Activated CD4-positive, alpha-beta T cell treated with anti-CD3 and anti-CD28 coated beads for 48 hours (primary cell): ENCODE measurements around the gene GRAMD1B.
"Not testable (repeated sequence)": the region's sequence is repeated elsewhere in the genome, so short reads cannot be mapped to it uniquely, and the experiment has no call there.

Experiments used
- DNase-seq: peaks from one replicate; pipeline ENCODE4 v3.0.0-alpha.2; 2020

Gene GRAMD1B

GRCh38 chr11:123448823-123449222, 18.8 kb downstream of the GRAMD1B start:
- DNase-seq = no peak

- DNase-seq = no peak
These were observed 19.4 kb downstream of the GRAMD1B start for GRCh38 chr11:123449436-123449835.

DNA sequence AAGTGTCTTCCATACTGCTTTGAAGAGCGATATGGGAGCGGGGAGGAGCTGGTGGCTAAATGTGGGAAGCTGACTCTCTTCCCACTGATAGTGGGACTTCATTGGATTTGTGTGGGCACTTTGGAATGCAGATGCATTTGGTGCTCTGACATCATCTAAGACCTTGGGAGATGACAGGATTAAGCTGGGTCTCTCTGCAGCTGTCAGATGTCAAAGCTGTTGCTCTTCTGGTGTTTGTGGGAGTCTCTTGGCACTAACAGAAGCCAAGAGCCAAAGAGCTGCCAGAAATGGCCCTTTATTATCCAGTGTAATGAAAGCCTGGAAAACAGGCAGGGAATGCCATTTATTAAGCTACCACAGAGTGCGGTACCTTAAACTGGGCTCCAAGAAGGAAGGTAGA, 20.6 kb downstream of the GRAMD1B start:
- no peak for DNase-seq

- DNase-seq = no peak
These were observed 21.2 kb downstream of the GRAMD1B start for GRCh38 chr11:123451183-123451781.

DNA sequence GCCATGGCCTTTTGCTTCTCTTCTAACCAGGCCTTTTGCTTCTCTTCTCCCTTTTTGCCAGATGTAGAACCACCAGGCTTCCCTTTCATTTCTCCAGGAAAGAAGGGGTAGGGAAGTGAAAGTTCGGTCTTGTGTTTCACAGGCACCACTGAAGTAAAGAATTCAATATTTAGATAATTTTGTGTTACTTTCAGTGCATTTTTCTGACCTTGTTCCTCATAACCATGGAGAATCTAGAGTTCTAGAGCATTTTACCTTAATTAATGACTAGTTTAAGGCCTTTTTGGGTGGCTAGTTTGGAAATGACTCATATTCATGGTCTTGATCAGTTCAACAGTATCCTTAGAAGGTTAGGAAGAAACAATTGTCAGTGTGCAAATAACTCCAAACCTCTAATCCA, 22.7 kb downstream of the GRAMD1B start:
- no peak for DNase-seq

- DNase-seq = peak; percentile 84
These were observed 24.1 kb downstream of the GRAMD1B start for GRCh38 chr11:123454060-123454651.

- DNase-seq = no peak
These were observed 24.7 kb downstream of the GRAMD1B start for GRCh38 chr11:123454796-123455195.

GRCh38 chr11:123456448-123456847, 26.4 kb downstream of the GRAMD1B start:
- not testable (repeated sequence) for DNase-seq

DNA sequence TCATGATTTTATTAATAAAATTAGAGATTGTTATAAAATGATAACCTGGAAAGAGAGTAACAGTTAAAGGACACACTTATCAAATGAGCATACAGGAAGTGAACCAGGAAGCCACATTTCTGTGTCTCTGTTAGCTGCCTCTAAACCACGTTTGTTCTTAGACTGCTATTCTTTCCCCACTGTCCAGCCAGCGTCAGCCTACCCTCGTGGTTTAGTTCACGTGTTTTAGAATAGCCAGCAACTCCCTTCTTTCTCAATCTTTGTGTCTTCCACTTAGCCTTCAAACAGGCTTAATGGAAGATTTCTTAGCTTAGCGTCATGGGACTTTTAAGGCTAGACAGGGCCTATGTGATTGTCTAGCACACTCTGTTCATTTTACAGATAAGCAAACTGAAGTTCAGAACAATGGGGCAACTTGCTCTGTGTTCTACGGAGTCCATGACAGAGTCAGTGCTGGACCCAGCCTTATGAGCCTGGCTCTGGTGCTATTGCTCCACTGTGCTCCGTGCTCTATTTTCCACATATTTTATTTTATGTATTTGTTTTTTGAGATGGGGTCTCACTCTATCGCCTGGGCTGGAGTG, 27.2 kb downstream of the GRAMD1B start:
- no peak for DNase-seq

- DNase-seq = no peak
These were observed 28.4 kb downstream of the GRAMD1B start for GRCh38 chr11:123458501-123458900.

GRCh38 chr11:123460012-123460700, 30.1 kb downstream of the GRAMD1B start:
- DNase-seq = no peak

DNA sequence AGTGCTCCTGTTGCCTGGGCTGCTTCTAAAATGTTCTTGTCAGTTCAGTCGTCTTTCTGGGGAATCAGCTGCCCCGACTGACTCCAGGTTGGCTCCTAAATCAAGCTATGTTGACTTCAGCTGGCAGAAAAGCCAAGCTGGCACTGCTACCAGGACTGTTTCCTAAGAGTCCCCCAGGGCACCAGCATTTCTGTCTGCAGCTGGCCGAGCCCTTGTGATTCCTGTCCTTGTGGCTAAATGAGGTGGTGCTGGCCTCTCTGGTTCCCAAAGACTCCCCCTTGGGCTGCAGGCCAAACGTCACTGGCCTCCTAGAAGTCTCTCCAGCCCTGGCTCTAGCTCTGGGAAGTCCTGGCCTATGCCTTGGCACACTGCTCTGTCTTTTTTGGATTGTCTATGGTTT, 31.1 kb downstream of the GRAMD1B start:
- no peak for DNase-seq

DNA sequence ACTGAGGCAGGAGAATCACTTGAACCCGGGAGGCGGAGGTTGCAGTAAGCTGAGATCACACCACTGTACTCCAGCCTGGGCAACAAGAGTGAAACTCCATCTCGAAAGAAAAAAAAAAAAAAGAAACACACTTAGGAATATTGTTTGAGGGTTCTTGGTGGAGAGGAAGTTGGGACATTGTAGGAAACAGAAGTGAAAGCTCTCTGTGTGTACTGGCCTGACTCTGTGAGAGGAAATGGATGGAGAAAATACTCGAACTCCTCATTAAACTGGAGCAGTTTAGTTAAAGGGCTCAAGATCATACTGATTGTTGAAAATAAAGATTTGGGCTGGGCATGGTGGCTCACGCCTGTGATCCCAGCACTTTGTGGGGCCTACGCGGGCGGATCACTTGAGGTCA, 35.6 kb downstream of the GRAMD1B start:
- DNase-seq = not testable (repeated sequence)

DNA sequence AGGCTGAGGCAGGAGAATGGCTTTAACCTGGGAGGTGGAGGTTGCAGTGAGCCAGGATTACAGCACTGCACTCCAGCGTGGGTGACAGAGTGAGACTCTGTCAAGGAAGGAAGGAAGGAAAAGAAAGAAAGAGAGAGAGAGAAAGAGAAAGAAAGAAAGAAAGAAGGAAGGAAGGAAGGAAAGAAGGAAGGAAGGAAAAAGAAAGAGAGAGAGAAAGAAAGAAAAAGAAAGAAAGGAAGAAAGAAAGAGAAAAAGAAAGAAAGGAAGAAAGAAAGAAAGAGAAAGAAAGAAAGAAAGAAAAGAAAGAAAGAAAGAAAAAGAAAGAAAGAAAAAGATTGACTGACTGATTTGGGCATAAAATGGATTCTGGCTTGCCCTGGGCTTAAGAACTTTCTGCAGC, 36.1 kb downstream of the GRAMD1B start:
- DNase-seq = not testable (repeated sequence)

DNA sequence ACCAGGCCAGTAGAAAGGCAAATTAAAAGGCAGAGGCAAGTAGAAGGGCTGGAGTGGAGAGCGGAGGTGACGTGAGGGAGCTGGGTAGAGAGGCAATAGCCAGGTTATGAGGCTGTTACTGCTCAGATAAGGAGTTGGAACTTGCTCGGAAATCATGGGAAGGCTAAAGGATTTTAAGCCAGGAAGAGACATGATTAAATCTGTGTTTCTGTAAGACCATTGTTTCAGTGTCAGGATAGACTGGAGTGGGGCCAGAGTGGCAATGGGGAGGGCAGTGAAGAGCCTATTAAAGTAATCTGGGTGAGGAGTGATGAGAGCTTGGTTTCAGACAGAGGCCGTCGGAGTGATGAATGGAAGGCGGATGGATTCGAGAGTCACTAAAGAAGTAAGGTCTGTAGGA, 39.0 kb downstream of the GRAMD1B start:
- DNase-seq = no peak

DNA sequence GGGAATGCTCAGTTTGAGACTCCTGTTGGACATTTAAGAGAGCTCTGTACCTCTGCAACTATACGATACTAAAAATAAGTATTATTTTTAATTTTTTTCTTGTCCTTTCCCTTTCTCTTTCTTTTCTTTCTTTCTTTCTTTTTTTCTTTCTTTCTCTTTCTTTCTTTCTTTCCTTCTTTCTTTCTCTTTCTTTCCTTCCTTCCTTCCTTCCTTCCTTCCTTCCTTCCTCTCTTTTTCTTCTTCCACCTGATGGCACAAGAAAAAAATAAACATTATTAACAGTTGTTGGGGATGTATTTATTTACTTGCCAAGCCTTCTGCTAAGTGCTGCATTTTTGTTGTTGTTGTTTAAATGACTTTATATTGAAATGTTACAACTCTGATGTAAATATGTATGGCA, 39.5 kb downstream of the GRAMD1B start:
- no peak for DNase-seq

DNA sequence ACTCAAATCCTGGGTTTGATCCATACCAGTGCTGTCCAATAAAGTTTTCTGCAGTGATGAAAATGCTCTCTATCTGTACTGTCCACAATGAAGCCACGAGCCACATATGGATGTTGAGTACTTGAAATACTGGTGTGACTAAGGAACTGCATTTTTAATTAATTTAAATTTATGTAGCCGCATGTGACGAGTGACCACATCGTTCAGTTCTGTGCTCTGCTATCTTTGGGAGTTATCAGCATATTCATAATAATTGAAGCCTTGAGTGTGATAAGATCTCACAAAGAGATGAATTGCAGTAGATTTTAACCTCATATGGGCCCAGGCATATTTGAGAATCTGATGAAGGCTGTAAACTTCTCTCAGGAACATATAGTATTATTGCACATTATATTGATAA, 40.8 kb downstream of the GRAMD1B start:
- no peak for DNase-seq

DNA sequence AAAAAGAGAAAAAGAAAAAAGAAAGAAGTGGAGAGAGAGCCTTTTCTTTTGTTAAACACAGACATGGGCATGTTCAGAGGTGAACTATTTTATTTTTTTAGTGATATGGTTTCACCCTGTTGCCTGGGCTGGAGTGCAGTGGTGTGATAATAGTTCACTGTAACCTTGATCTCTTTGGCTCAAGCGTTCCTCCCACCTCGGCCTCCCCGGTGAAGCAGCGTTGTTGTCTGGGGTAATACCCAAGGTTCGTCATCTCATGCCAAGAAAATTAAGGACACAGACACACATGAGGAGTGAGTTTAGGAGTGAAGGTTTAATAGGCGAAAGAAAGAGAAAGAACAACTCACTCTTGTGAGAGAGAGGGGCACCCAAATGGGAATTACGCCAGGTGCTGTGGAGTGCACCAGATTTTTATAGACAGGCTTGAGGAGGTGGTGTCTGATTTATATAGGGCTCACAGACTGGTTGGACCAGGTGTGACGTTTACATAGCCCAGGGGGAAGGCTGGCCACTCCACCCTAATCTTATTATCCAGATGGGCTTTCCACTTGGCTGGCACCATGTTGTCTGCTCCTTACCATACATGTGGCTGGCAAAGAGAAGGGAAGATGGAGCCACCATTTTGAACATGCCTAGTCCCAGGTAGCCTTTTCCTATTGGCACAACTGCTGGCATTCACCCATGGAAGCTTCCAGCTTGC, 42.3 kb downstream of the GRAMD1B start:
- no peak for DNase-seq

- no peak for DNase-seq
These were observed 44.0 kb downstream of the GRAMD1B start for GRCh38 chr11:123473941-123474677.

- no peak for DNase-seq
These were observed 44.9 kb downstream of the GRAMD1B start for GRCh38 chr11:123474994-123475393.

DNA sequence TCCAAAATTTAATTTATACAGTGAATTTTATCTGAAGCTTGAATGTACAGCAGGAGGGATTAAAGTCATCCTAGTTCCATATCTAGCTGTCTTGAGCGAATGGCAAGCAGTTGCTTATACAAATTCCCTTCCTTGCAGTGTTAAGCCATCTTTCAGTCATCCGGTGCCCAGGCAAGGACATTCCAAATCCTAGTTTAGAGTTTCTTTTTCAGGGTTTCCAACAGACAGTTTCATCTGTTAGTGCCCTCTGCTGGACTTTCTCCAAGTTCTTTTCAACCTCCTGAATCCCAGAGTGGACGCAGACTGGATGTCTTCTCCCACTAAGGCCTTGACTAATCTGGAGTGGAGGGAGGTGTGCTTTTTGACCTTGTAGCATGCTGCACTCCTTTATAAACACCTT, 45.4 kb downstream of the GRAMD1B start:
- DNase-seq = no peak

DNA sequence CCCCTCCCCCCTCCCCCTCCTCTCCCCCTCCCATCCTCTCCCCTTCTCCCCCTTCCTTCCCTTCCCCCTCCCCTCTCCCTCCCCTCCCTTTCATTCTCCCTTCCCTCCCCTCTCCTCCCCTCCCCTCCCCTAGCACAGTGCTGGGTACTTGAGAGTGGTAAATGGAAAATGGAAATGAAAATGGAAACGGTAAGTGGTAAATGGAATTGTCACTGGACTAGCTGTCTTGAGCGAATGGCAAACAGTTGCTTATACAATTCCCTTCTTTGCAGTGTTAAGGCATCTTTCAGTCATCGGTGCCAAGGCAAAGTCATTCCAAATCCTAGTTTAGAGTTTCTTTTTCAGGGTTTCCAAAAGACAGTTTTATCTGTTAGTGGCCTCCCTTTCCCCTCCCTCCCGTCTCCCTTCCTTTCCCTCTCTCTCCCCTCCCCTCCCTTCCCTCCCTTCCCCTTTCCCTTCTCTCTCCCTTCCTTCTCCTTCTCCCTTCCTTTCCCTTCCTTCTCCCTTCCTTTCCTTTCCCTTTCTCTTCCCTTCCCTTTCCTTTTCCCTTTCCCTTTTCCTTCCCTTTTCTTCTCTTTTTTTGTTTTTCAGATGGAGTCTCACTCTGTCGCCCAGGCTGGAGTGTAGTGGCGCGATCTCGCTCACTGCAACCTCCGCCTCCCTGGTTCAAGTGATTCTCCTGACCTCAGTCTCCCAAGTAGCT, 47.3 kb downstream of the GRAMD1B start:
- DNase-seq = no peak
